LNCAP (cell line): ENCODE measurements around the gene EAPP.

Experiments
- TF ChIP-seq, protein P1 (sequence below): fragments of 450-650 bp; IDR thresholded peaks from 2 replicates; pipeline ENCODE4 v1.5.1; 2017; ENCODE audit warnings: mild to moderate bottlenecking

EAPP gene

GRCh38 chr14:34496679-34497513 lies 42.6 kb downstream of the EAPP start:
- TF ChIP-seq, protein P1, sequence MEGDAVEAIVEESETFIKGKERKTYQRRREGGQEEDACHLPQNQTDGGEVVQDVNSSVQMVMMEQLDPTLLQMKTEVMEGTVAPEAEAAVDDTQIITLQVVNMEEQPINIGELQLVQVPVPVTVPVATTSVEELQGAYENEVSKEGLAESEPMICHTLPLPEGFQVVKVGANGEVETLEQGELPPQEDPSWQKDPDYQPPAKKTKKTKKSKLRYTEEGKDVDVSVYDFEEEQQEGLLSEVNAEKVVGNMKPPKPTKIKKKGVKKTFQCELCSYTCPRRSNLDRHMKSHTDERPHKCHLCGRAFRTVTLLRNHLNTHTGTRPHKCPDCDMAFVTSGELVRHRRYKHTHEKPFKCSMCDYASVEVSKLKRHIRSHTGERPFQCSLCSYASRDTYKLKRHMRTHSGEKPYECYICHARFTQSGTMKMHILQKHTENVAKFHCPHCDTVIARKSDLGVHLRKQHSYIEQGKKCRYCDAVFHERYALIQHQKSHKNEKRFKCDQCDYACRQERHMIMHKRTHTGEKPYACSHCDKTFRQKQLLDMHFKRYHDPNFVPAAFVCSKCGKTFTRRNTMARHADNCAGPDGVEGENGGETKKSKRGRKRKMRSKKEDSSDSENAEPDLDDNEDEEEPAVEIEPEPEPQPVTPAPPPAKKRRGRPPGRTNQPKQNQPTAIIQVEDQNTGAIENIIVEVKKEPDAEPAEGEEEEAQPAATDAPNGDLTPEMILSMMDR = no peak

- TF ChIP-seq, protein P1 = no peak
Observed at GRCh38 chr14:34496007-34496678, 43.4 kb downstream of the EAPP start.

GRCh38 chr14:34489324-34489723 lies 50.2 kb downstream of the EAPP start:
- TF ChIP-seq, protein P1 = no peak

DNA sequence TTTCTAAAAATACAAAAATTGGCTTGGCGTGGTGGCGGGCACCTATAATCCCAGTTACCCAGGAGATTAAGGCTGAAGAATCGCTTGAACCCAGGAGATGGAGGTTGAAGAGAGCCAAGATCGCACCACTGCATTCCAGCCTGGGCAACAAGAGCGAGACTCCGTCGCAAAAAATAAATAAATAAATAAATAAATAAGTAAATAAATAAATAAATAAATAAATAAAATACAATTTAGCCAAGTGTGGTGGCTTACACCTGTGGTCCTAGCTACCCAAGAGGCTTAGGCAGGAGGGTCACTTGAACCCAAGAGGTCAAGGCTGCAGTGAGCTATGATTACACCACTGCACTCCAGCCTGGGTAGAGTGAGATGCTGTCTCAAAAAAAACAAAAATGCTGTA lies 51.0 kb downstream of the EAPP start:
- TF ChIP-seq, protein P1 = no peak

DNA sequence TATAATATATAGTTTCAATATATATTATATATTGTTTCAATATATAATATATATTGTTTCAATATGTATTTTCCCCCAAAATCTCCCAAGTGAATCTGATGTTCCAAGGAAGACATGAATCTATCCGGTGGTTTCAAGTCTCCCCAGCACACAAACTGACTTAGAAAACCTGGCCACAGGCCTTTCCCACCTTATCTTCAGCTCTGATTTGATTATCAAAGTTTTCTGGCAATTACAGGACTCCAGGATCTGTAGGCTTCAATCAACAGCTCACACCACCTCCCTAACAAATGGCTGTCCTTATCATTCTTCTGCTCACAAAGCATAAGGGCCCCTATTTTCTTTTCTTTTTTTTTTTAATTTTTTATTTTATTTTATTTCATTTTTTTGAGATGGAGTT lies 54.8 kb downstream of the EAPP start:
- TF ChIP-seq, protein P1 = no peak

DNA sequence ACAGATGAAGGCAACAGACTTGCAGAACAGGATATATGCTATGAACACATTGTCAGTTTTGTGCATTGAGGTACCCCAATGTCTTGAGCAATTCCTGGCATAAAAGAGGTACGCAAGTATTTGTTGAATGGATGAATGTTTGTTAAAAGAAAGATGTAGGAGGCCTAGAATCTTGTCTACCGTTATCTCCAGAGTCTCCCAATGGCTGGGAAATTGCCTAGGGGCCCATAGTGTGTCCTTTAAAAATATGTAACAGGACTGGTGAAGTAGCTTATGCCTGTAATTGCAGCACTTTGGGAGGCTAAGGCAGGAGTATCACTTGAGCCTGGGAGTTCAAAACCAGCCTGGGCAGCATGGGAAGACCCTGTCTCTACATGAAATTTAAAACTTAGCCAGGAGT lies 57.0 kb downstream of the EAPP start:
- TF ChIP-seq, protein P1 = no peak

- TF ChIP-seq, protein P1 = no peak
Observed at GRCh38 chr14:34479694-34480093, 59.8 kb downstream of the EAPP start.
